Suppressor macrophage (primary cell): ENCODE results near the gene GRPEL1.
A peak's percentile ranks its signal among the peaks of the same experiment; 100 is the strongest.

ENCODE experiments used
- DNase-seq, 4 experiments: peaks; one replicate each; pipeline ENCODE4 v3.0.0-alpha.2; 2020 to 2022

GRPEL1 gene

DNA sequence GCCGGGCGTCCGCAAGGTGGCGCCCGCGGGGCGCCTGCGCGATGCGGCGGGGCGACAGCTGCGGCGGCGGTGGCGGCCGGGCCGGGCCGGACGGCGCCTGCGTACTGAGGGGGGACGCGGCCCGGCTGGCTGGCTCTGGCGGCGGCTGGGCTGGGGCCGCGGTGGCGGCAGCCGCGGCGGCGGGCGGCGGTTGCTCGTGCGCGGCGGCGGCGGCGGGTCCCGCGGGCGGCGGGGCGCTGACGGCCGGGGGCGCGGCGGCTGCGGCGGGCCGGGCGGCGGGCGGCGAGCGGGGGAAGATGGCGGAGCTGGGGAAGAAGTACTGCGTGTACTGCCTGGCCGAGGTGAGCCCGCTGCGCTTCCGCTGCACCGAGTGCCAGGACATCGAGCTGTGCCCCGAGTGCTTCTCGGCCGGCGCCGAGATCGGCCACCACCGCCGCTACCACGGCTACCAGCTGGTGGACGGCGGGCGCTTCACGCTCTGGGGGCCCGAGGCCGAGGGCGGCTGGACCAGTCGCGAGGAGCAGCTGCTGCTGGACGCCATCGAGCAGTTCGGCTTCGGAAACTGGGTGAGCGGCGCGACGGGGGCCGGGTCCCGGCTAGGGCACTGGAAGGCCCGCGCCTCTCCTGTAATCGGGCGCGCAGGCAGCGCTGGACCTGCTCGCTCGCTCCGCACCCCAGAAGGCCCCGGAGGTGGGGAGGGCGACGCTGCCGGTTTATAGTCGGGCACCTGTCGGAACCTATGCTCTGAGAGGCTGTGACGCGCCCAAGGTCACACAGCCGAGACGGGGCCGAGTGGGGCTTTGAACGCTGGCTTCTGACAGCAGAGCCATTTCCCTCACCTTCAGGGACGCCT lies 24.4 kb downstream of the GRPEL1 start, which contains the start of gene TADA2B:
TSS of gene TADA2B (plus strand) at position 89 of the 853 bp plus-strand sequence. CDS start at position 297, 208 bp downstream.
- peak in 2 of 4 experiments; percentile 28 to 61 for DNase-seq

DNA sequence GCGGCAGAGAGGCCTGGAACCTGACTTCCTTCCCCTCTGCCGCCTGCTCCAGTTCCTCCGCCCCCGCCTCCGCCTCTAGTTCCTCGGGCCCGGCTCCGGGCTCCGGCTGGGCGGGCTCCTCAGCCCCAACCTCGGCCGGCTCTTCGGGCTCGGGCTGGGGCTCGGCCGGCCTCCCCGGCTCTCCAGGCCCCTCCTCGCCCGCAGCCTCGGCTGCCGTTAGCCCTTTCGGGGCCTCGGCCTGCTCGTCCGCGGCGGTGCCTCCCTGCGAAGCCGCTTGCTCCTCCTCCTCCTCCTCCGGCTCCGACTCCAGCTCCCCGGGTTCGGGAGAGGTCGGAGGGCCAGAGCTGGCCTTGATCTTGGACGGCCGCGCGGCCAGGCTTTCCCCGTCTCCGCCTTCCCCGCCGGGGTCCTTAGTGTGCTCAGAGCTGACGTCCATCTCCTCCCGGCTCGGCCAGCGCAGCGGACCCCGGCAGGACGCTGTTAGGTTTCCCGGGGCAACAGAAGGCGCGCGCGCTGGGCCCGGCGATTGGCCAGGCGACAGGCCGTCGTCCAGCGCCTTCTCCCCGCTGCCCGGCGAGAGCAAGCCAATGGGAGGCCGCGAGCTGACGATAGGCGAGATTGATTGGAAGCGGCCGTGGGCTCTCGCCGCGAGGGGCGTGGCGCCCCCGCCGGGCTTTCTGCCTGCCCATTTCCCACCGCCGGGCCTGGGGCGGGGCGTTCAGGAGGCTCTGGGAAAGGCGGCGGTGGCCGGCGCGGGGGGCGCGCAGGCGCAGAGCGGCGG lies 25.2 kb downstream of the GRPEL1 start:
- peak; percentile 99 to 100 (median 99) for DNase-seq

DNA sequence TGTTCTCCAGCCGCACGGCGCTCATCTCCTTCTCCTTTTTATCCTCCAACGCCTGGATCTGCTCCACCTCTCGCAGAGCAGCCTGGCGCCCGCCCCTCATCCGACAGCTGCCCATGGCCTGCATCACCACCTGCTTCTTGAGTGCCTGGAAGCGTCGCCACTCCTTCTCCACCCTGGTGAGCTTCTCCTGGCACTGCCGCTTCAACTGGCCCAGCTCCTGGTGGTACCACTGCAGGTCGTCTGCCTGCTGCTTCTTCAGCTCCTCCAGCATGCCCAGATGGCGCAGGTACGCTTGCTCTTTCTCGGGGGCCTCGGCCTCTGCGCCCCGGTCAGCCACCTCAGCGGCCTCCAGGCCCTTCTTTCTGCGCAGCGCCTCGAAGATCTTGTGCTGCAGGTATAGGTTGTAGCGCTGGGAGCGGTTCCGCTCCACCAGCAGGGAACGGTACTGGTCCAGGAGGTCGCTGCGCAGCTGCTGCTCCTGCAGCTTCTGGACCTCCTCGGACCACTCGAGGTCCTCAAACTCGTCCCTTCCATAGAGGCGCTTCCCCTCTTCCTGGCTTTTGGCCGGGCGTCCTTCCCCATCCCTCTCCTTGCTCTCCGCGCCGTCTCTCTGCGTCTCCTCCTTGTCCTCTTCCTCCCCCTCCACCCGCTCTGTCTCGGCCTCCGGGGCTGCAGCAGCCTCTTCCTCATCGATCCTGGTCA lies 25.9 kb downstream of the GRPEL1 start:
- peak in 3 of 4 experiments; percentile 34 to 58 (median 41) for DNase-seq

DNA sequence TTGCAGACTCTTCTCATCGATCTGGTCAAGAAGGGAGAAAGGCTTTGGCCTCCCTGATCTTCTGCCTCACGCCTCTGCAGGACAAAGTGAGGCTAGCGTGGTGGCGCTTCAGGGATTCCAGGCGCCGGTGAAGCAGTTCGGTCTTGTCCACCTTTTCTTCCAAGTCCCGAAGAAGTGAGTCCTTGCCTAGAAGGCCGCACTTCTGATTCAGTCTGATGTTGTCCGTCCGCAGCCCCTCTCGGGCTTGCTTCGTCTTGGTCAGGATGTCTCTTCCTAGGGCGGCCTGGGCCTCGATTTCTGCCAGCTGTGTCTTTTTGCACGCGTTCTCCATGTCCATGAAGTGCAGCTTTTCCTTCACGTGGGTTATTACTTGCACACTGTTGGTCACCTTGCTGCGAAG lies 26.6 kb downstream of the GRPEL1 start:
- no peak for DNase-seq

DNA sequence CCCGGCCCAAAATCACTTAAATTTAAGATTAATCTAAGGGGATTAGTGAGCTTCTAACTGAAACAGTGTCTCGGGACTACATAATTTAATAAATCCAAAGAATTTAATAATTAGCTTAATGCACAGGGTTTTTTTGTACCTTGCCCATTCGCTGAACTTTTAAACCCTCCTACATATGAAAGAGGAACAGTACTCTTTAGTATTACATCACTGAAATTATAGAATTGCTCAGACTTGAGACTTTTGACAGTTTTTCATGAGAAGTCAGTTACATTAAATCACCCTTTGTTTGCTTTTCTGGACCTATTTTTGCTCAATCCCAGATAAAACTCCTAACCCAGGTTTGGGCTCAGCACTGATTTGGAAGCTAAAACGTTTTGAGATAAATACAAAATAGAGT lies 27.1 kb downstream of the GRPEL1 start:
- peak in 2 of 4 experiments; percentile 59 to 64 for DNase-seq

DNA sequence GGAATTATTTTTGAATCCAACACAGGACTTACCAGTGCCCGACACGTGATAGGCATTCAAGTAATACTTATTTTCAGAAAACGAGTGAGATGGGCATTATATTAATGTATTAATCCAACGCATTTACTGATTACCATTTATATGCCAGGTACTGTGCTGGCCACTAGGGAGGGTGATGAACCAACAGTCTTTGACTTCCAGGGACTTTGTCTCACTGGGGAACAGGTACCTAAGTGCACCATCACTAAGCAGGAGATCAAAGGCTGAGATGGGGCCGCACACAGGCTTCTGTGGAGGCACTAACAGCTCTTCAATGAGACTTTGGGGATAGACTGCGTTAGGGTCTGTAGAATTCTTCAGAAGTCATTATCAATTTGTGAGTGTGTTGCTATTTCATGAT lies 30.4 kb downstream of the GRPEL1 start:
- DNase-seq = no peak

DNA sequence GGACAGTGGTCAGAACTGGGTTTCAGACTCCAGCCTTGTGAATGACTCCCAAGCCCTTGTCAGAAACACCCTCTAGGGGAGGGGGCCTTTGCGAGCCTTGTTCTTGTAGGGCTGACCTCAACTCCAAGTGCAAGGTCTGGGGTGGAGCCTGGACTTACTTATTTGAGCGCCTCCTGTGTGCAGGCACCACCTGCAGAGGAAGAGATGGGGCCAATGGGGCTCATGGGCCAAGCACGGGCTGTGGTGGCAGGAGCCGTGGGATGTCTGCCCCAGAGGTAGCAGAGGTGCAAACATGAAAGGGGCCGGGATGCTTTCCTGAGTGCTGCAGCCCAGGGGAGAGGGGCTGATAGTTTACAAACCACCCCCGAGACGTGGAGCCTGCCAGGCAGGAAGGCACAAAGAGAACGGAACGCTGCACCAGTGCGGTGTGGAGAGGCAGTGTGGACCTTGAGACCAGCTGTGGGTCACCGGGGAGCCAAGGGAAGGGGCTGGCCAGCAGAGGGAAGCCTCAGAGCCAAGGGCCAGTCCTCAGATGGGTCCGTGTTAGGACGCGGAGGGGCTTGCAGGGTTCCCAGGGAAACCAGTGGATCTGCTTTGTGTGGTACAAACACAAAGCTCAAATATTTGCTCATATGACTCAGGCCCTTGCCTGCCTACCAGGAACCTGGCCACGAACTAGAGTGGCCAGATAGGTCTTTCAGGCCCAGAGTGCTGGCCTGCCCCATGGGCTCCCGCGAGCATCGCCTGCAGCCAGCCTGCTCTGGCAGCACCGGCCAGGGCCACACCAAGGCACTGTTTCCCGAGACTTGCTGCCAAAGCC lies 33.4 kb downstream of the GRPEL1 start:
- no peak for DNase-seq

DNA sequence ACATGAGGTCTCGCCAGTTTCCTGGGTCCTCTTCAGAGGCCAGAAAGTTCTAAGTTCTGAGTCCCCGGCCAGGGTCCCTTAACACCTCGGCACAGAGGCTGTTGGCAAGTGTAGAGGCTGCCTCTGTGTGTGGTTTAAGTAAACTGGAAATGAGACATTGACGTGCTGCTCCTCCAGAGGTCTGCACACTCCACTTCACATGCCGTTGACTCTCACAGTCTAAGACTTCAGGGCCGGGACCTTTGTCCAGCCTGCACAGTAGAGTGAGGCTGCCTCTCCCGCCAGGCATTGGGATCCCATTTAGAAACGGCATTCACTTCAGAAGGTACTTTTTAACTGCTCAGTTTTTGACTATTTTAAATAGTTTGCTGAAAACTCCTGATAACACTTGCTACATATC lies 35.3 kb downstream of the GRPEL1 start:
- no peak for DNase-seq

DNA sequence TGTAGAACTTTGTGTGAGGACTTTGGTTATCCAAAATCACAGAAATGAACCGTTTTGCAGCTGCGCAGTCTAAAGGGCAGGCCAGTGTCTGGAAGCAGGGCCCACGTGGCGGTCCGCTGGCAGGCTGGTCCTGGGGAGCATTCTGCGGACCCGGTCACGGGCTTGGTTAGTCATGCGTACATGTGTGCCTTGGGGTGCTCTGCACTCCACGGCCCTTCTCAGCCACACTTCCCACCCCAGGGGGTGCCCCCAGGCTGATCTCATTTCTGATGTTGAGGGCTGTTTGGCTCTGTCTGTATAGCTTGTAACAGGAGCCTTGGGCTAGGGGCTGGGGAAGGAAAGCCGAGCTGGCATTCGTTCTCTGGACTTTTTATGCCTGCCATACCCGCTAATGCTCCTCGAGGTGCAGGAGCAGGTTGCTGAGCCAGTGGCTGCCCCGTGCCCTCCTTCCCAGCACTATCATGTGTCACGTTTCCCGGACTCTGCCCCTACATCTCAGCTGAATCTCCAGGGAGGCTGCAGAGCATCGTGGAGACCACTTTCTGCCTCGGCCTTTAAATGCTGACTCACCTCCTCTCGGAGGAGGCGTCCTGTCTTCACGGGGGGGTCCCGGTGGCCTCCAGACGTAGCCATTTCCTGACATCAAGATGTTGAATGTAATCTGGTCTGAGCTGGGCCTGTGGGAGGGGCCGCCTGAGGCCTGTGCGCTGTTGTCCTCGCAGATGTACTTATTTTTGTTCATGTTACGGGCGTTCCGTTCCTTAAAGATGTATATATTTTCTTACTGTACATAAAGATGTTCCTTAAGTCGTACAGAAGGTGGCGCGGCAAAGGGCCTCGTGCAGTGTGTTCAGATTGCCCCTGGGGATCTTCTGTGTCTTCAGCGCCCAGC lies 36.1 kb downstream of the GRPEL1 start:
- DNase-seq = no peak

DNA sequence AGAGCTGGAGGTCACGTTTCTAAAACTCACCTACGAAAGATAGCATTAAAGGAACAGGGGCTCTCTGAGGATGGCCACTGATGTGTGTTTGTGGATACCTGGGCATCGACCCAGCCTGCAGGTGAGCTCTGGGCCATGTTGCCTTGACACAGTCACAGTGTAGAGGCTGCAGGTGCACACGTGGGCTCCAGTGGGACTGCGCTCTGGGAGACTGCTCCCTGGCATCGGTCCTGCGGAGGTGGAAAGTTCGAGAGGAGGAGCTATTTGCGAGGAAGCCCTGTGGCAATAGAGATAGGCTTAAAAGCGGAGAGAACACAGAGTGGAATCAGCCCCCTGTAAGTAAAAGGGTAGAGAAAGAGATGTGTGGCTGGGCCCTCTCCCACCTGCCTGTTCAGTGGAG lies 37.0 kb downstream of the GRPEL1 start:
- no peak for DNase-seq

DNA sequence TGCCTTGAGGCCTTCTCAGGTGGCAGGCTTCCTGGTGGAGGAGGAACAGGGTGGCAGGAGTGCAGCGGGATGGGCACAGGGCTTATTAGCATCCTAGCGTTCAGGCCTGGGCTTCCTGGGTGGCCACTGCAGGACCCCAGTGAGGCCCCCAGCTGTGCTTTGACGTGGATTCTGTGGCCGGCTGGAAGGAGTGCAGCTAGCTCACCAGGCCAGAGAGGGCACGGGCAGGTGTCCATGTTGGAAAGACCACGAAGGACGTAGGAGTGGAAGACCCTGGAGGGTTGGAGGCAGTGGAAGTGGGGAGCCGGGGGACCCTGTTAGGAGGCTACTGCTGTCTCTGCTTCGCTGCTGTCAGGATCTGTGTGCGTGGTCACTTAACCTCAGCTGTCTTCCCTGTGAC lies 37.9 kb downstream of the GRPEL1 start:
- no peak for DNase-seq

DNA sequence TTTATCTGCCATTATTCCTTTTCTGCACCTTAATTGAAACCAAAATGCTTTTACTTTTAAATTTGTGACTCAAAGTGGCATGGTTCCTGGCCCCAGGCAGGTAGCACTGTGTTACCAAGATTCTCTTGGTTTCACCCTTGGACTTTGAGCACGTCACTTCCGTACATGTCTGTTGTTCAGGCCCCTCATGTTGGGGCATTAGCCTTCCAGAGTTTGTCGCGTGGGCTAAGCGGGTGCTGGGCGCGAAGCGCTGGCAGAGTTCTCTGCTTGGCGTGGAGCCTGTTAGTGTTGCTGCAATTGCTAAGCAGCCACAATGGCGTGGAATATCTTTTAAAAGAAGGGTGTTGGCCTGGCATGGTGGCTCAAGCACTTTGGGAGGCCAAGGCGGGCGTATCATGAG lies 38.7 kb downstream of the GRPEL1 start:
- no peak for DNase-seq

DNA sequence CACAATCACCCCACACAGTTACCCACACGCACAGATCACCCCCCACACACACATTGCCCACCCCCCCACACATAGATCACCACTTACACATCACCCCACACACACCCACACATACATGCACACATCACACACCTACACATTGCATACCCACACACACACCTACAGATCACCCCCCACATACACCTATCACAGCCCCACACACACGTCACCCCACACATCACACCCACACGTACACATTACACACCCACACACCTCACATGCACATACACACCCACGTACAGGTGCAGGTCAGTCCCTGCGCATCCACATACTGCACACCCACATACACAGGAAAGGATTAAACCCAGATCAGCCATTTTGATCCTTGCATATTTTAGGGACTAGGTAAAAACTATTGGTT lies 40.0 kb downstream of the GRPEL1 start:
- DNase-seq = no peak

DNA sequence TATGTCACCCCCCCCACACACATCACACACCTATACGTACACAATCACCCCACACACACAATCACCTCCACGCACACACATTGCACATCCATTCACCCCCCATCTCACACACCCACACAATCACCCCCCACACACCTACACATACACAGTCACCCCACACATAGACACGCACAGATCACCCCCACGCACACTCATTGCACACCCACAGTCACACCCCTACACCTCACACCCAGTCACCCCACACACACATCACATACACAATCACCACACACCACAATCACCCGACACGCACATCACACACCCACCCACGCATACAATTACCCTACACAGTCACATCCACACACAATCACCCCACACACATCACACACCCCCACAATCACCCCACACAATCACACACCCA lies 40.6 kb downstream of the GRPEL1 start:
- no peak for DNase-seq

DNA sequence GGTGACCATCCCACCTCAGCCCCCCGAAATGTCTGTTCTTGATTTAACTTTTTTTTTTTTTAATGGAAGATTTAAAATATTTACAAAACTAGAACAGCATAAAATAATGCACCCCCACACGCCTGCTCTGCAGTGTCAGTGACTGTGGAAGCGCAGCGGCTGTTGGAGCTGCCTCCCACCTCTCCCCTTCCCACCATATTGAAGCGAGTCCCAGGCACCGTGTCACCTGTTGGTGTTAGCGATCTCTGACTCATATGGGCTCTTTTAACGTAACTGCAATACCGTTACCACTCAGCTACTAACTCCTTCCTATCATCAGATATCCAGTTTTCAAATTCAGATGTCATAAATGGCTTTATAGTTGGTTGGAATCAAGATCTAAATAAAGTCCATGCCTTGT lies 41.8 kb downstream of the GRPEL1 start:
- DNase-seq = no peak

DNA sequence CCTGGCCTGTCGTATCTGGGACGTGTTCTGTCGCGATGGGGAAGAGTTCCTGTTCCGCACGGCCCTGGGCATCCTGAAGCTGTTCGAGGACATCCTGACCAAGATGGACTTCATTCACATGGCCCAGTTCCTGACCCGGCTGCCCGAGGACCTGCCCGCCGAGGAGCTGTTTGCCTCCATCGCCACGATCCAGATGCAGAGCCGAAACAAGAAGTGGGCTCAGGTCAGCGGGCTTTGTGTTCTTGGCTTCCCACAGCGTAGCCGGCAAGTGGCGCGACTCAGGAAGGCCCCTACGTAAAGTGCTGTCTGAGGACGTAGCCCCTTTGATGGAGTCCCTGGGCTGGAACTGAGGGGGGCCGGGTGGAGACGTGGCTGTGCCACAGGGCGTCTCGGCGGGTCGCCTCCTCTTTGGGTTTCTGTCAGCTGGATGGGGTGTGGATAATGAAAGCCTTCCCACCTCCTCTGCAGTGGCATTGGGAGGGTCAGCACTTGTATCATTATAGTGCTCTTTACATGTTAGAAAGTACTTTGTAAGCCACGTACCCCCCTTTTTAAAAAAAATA lies 42.7 kb downstream of the GRPEL1 start:
- no peak for DNase-seq

DNA sequence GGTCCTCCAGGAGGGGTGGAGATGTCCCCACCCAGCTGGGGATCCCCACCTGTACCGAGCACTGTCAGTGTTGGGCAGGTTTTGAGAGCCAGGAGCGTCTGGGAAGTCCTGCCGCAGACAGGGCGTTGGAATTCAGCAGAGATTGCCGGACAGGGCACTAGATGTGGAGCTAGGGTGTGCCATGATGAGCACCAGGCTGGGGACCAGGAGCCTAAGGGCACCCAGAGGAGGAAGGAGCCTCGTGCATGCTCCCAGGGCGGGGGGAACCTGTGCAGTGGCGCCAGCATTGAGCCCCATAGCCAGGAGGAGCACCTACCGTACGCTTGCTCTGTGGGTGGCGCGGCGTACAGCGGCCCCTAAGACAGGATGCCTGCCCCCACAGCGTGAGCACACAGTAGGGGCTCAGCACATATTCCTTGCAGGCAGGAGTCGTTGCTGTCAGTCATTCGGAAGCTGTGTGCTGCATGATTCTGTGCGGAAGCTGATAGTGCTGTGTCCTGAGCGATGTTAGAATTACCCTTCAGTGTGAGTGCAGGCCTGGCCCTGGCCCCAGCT lies 43.5 kb downstream of the GRPEL1 start:
- DNase-seq = no peak

DNA sequence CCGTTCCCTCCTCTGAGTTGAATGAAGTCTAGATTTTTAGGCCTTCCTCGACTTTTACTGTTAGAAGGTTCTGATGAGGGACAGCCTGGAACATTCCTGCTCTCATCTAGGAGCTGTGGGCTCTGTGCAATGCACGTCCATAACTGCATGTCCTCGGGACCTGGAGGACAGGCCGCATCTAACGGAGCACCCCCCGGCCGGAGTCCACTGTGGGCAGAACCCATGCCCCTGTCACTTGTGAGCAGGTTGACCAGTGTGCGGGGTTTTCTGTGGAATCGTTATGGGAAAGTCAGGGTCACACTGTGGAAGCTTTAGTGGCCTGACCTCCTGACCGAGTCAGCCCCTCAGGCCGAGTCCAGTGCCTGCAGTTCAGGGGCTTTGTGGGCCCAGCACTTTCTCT lies 44.0 kb downstream of the GRPEL1 start:
- no peak for DNase-seq

DNA sequence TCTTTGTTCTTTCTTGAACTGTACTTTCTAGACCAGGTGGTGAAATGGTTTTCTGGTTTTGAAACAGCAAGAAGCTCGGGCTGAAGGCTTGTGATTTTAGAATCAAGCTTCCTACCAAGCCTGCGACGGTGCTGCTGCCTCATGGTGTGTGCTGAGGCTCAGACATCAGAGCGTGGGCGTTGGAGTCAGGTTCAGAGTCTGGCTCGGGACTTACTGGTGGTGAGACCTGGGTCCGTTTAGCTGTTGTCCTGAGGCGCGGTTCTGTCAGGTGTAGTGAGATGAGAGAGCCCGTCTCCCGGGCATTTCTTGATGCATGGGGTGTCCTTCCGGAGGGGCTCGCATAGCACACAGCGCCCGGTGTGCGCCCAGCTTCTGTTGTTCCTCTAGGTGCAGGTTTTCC lies 44.4 kb downstream of the GRPEL1 start:
- no peak for DNase-seq

DNA sequence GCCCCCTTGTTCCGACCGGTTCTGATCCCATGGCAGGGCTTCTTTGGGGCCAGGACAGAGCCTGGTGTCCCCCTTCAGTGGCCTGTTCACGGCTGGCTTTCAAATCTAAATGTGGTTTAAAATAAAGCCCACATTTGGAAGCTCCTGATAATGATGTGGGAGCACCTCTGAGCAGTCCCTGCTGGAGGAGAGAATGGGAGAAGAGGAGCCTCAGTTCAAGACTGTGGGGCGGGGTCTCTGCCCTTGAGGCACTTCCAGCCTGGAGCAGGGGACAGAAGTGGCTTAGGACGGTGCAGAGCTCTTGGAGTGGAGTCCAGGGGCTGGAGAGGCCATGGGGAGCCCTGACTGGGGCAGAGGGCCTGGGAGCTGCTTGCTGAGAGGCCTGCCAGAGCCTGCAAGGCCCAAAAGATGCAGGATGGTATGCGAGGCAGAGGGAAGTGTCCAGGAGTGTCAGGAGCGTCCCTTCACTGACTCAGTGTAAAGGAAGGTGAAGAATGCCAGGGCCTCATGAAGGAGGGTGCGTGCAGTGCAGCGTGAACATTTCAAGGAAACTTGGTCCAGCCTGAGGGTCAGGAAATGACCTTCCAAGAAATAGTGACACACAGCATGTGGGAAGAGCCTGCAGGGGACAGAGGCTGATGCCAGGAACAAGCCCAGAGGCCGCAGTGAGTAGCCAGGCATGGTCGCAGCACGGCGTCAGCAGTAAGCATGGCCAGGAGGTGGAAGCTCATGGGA lies 45.8 kb downstream of the GRPEL1 start:
- DNase-seq = no peak
